Right cardiac atrium (tissue), 5 donors: ENCODE data around the gene PASD1. TPM values are rescaled to one million over a fixed set of nuclear protein-coding genes. Genes with fewer than 3 reads are reported as not detected.
A peak's percentile ranks its signal among the peaks of the same experiment; 100 is the strongest.

Source experiments
- ATAC-seq, 2 donors: fragments of 200-7000 bp; cut with Tn5 transposase; one replicate each; pipeline versions ENCODE4 v1.8.0 to v1.9.1; 2020; ENCODE audit warnings: moderate library complexity in 2 of 2, mild to moderate bottlenecking in 1 of 2
- DNase-seq, 3 donors: peaks; one replicate each; pipeline ENCODE4 v3.0.0-alpha.2; 2020
- H3K27ac ChIP-seq: one replicate; pipeline ENCODE4 v1.5.1; 2013; ENCODE audit warnings: mild to moderate bottlenecking, low read length, control low read depth, moderate library complexity
- H3K27me3 ChIP-seq: one replicate; pipeline ENCODE4 v1.6.1; 2013; ENCODE audit not compliant: control insufficient read depth, insufficient read depth
- H3K4me1 ChIP-seq: one replicate; pipeline ENCODE4 v1.6.1; 2013; ENCODE audit warnings: low read length; ENCODE audit not compliant: control insufficient read depth, insufficient read depth
- H3K4me3 ChIP-seq: one replicate; pipeline ENCODE4 v1.5.1; 2013; ENCODE audit warnings: low read length, control low read depth
- H3K9me3 ChIP-seq: one replicate; pipeline ENCODE4 v1.6.1; 2013; ENCODE audit warnings: low read length; ENCODE audit not compliant: control insufficient read depth
- WGBS: extraction: QIAGEN DNeasy Blood & Tissue Kit; methylation state at CpG from one replicate; pipeline ENCODE4 v1.1.7; 2013; 5-methylcytosine and 5-hydroxymethylcytosine counted together
- intact Hi-C, 4 donors: fragments of 100-400 bp; cut with DNase I; formaldehyde crosslinking; loops; one replicate each; pipeline versions ENCODE4 v1.11.0 to v1.14.0; 2022 to 2023
- polyA plus RNA-seq: library from polyadenylated mRNA; stranded (reverse); fragments of 200-250 nt; gene quantifications from one replicate; pipeline ENCODE4 v1.2.3, GENCODE V29; 2013
- total RNA-seq, 4 donors: library from RNA; stranded (reverse); fragmentation: NEBNext Ultra II Directional; extraction: Animal tissue kit (Norgen Biotek cat#: 25700); gene quantifications; one replicate each; pipeline ENCODE4 v1.2.1, GENCODE V29; 2021
- donor health status: healthy with polysubstance abuse.
- donor health status: DM: no; HTN: yes; CAD: no.
- donor health status: DM: no; HTN: no; CAD: no.
- donor health status: DM: no; HTN: yes; CAD: no; lungs with severe emphysema.
- donor health status: DM: yes; HTN: yes; CAD: no.

The PASD1 gene
- total and polyA plus RNA-seq, 5 donors, result not detected

- Histone ChIP-seq H3K4me3 (no peak overlapping the region), H3K9me3 (no peaks in the 10 kb centered on the region), H3K4me1 (no peaks in the 10 kb centered on the region), H3K27me3 (no peaks in the 10 kb centered on the region), H3K27ac (no peak overlapping the region)
- WGBS, result 60% methylated on average over 5 of the region's 5 CpGs
- DNase-seq, result no peak
- intact Hi-C loops, result no loop called here
- no peak for ATAC-seq
These were observed 150.9 kb downstream of the PASD1 start for GRCh38 chrX:151714362-151714761.

DNA sequence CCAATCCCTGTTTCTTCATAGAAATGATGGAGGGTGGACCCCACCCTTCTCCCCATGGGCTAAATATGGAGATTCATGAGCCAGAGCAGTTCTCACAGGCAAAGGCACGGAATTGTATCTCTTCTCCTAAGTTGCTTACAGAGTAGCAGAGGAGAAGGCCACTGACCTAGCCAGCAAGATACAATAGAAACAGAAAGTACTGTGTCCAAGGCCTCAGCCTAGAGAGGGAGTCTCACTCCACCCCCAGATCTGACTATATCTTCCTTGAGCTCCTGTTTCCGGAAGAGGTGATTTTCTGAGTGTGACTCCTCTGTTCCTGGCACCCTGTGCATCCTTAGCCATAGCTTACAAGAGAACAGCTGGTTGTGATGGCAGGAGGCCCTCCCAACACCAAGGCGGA is 152.3 kb downstream of the PASD1 start, which contains the start of gene FATE1:
TSS of gene FATE1 (plus strand) at position 284 of the 400 bp plus-strand sequence. CDS start at position 369, 85 bp downstream.
- H3K27ac ChIP-seq, result no peak within 1 kb of the TSS
- no peak for DNase-seq
- peak in 1 of 2 donors; percentile 48 for ATAC-seq
- no peak within 1 kb of the TSS for H3K4me3 ChIP-seq
- intact Hi-C loops, result no loop called here
- H3K4me1 ChIP-seq, result no peaks in the 10 kb centered on the region
- WGBS, result 66% methylated on average over 3 of the region's 3 CpGs
- H3K9me3 ChIP-seq, result no peaks in the 10 kb centered on the region
- H3K27me3 ChIP-seq, result no peaks in the 10 kb centered on the region

DNA sequence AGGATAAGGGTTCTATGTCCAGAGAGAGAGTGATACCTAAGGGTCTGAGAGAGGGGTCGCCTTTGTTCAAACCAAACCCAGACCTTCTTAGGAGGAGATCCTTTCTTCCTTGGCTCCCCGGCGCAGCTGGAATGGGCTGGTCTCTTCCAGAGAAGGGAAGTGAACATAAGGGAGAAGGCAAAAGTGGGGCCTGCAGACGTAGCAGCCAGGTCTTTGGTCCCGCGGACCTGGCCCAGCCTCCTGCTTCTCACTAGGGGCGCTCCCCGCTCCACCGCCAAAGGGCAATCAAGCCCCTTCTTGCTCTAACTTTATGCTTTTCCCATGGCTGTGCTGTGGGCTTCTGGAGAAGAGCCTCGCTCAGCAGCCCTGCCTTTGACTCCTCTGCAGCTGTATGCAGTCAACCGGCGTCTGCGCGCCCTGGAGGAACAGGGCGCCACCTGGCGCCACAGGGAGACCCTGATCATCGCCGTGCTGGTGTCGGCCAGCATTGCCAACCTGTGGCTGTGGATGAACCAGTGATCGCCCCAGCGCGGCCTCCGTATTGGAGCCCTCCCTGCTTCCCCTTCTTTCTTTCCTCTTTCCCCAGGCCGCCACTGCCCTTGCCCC is 158.9 kb downstream of the PASD1 start:
- Histone ChIP-seq H3K9me3 (no peaks in the 10 kb centered on the region), H3K4me1 (no peaks in the 10 kb centered on the region), H3K4me3 (no peak overlapping the region), H3K27ac (no peak overlapping the region), H3K27me3 (no peaks in the 10 kb centered on the region)
- ATAC-seq, result no peak
- WGBS, result 50% methylated on average over 24 of the region's 24 CpGs
- DNase-seq, result peak in 2 of 3 donors; percentile 59 to 63
- intact Hi-C loops, result no loop called here

GRCh38 chrX:151723156-151723760 is 159.8 kb downstream of the PASD1 start:
- no peaks in the 10 kb centered on the region for H3K4me1 ChIP-seq
- ATAC-seq (peak in 1 of 2 donors; percentile 76), DNase-seq (no peak)
- no peaks in the 10 kb centered on the region for H3K27me3 ChIP-seq
- no peaks in the 10 kb centered on the region for H3K9me3 ChIP-seq
- no peak overlapping the region for H3K4me3 ChIP-seq
- intact Hi-C loops, result no loop called here
- no peak overlapping the region for H3K27ac ChIP-seq
- WGBS, result 64% methylated on average over 7 of the region's 7 CpGs

GRCh38 chrX:151724563-151725337 is 161.3 kb downstream of the PASD1 start:
- ATAC-seq, result peak in 1 of 2 donors; percentile 17
- WGBS, result 45% methylated on average over 7 of the region's 7 CpGs
- intact Hi-C loops, result no loop called here

GRCh38 chrX:151725338-151725614 is 161.8 kb downstream of the PASD1 start:
- Histone ChIP-seq H3K9me3 (no peaks in the 10 kb centered on the region), H3K27me3 (no peaks in the 10 kb centered on the region), H3K4me1 (no peaks in the 10 kb centered on the region), H3K4me3 (no peak overlapping the region), H3K27ac (no peak overlapping the region)
- no peak for DNase-seq
- no peak for ATAC-seq
- intact Hi-C loops, result no loop called here
- WGBS, result 44% methylated on average over 1 of the region's 1 CpG

More at GRCh38 chrX:151724563-151725337, 161.3 kb downstream of the PASD1 start:
- H3K27me3 ChIP-seq, result no peaks in the 10 kb centered on the region
- H3K27ac ChIP-seq, result peak overlapping the region; percentile 2
- no peak overlapping the region for H3K4me3 ChIP-seq
- no peaks in the 10 kb centered on the region for H3K9me3 ChIP-seq
- H3K4me1 ChIP-seq, result no peaks in the 10 kb centered on the region
- peak in 1 of 3 donors; percentile 57 for DNase-seq

Other genes with a start within 250 kb of the PASD1 start
- gene VMA21, start 166.5 kb upstream of the PASD1 start, total RNA-seq, result 10 to 100 TPM; 22.8 to 24.8 (median 23.6) TPM
- 9.9 TPM for gene VMA21, start 166.5 kb upstream of the PASD1 start, polyA plus RNA-seq
- gene PRRG3, start 131.8 kb downstream of the PASD1 start, total RNA-seq, result 1 to 10 TPM in 2 of 4 donors, under 1 TPM in 2; 0.38 to 1.3 (median 0.97) TPM
- gene PRRG3, start 131.8 kb downstream of the PASD1 start, polyA plus RNA-seq, result 0.27 TPM
- gene FATE1, start 152.4 kb downstream of the PASD1 start, total RNA-seq, result under 1 TPM in 1 of 4 donors, not detected in 3; 0.48 TPM
- 0.23 TPM for gene FATE1, start 152.4 kb downstream of the PASD1 start, polyA plus RNA-seq
- not detected for gene CNGA2, start 171.1 kb downstream of the PASD1 start, total RNA-seq
- gene CNGA2, start 171.1 kb downstream of the PASD1 start, polyA plus RNA-seq, result not detected